ENCODE results near the gene PUS10.
"Not testable (repeated sequence)": the region's sequence is repeated elsewhere in the genome, so short reads cannot be mapped to it uniquely, and the experiment has no call there.

Gene PUS10

GRCh38 chr2:61017556-61018317 lies at the start of gene PUS10, which contains the start of gene PEX13:
PUS10 (minus strand) TSS chr2:61018255; CDS start chr2:61011890, 6,365 bp downstream.
PEX13 (plus strand) TSS chr2:61017720; CDS start chr2:61017760, 40 bp downstream.
- DNase-seq: peak; percentile 71

- peak; percentile 93 for DNase-seq
Measured at GRCh38 chr2:61065714-61066709, 48.0 kb upstream of the PUS10 start, which contains the start of gene SANBR. SANBR (plus strand) TSS chr2:61065871; CDS start chr2:61070351, 4,480 bp downstream.

- no peak for DNase-seq
Measured at GRCh38 chr2:61059382-61059781, 41.3 kb upstream of the PUS10 start.

- DNase-seq: no peak
Measured at GRCh38 chr2:61057562-61057961, 39.5 kb upstream of the PUS10 start.

- no peak for DNase-seq
Measured at GRCh38 chr2:61055557-61055956, 37.5 kb upstream of the PUS10 start.

- DNase-seq: no peak
Measured at GRCh38 chr2:61045999-61046398, 27.9 kb upstream of the PUS10 start.

GRCh38 chr2:61045226-61045625 lies 27.2 kb upstream of the PUS10 start:
- no peak for DNase-seq

- no peak for DNase-seq
Measured at GRCh38 chr2:61044636-61045035, 26.6 kb upstream of the PUS10 start.

GRCh38 chr2:61042807-61043206 lies 24.8 kb upstream of the PUS10 start:
- DNase-seq: no peak

GRCh38 chr2:61036643-61037042 lies 18.6 kb upstream of the PUS10 start:
- not testable (repeated sequence) for DNase-seq

- DNase-seq: not testable (repeated sequence)
Measured at GRCh38 chr2:61034592-61034991, 16.5 kb upstream of the PUS10 start.

GRCh38 chr2:61029533-61029932 lies 11.5 kb upstream of the PUS10 start:
- DNase-seq: no peak

GRCh38 chr2:61023670-61024069 lies 5.6 kb upstream of the PUS10 start:
- no peak for DNase-seq

GRCh38 chr2:61021228-61021660 lies 3.2 kb upstream of the PUS10 start:
- DNase-seq: no peak

GRCh38 chr2:61018798-61019197 lies 743 bp upstream of the PUS10 start:
- DNase-seq: no peak

- no peak for DNase-seq
Measured at GRCh38 chr2:61018318-61018755, 282 bp upstream of the PUS10 start.

- DNase-seq: peak; percentile 75
Measured at GRCh38 chr2:61017003-61017555, 976 bp downstream of the PUS10 start.

- DNase-seq: peak; percentile 11
Measured at GRCh38 chr2:61016392-61017002, 1.6 kb downstream of the PUS10 start.

GRCh38 chr2:61015976-61016375 lies 2.1 kb downstream of the PUS10 start:
- DNase-seq: no peak

- no peak for DNase-seq
Measured at GRCh38 chr2:61014763-61015162, 3.3 kb downstream of the PUS10 start.

- no peak for DNase-seq
Measured at GRCh38 chr2:61013382-61013781, 4.7 kb downstream of the PUS10 start.

- not testable (repeated sequence) for DNase-seq
Measured at GRCh38 chr2:61012303-61012702, 5.8 kb downstream of the PUS10 start.

- DNase-seq: no peak
Measured at GRCh38 chr2:61011678-61012077, 6.4 kb downstream of the PUS10 start.
